ENCODE measurements around the gene GARNL3.

- TF ChIP-seq EZH2 (IDR thresholded peaks at IDR 0.05; ENCODE audit: borderline replicate concordance, insufficient read depth, low read depth, low read length, poor library complexity, severe bottlenecking) = no peak
- TF ChIP-seq, protein P1, sequence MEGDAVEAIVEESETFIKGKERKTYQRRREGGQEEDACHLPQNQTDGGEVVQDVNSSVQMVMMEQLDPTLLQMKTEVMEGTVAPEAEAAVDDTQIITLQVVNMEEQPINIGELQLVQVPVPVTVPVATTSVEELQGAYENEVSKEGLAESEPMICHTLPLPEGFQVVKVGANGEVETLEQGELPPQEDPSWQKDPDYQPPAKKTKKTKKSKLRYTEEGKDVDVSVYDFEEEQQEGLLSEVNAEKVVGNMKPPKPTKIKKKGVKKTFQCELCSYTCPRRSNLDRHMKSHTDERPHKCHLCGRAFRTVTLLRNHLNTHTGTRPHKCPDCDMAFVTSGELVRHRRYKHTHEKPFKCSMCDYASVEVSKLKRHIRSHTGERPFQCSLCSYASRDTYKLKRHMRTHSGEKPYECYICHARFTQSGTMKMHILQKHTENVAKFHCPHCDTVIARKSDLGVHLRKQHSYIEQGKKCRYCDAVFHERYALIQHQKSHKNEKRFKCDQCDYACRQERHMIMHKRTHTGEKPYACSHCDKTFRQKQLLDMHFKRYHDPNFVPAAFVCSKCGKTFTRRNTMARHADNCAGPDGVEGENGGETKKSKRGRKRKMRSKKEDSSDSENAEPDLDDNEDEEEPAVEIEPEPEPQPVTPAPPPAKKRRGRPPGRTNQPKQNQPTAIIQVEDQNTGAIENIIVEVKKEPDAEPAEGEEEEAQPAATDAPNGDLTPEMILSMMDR (IDR thresholded peaks at IDR 0.05) = no peak
These were observed 2.0 kb upstream of the GARNL3 start for GRCh38 chr9:127262602-127263001.
